Activated effector memory CD4-positive, alpha-beta T cell treated with Interleukin-2 at 50 U/mL for 16 hours (primary cell): ENCODE measurements around the gene ELAC2.

Experiments used
- DNase-seq: peaks from one replicate; pipeline ENCODE4 v3.0.0-alpha.2; 2020

ELAC2 gene

GRCh38 chr17:13014801-13015200 is 3.0 kb downstream of the ELAC2 start:
- DNase-seq, result no peak

- DNase-seq, result no peak
These were observed 6.9 kb downstream of the ELAC2 start for GRCh38 chr17:13010959-13011358.

GRCh38 chr17:13008461-13008860 is 9.4 kb downstream of the ELAC2 start:
- DNase-seq, result no peak

GRCh38 chr17:13005530-13005929 is 12.3 kb downstream of the ELAC2 start:
- DNase-seq, result no peak

GRCh38 chr17:13004336-13004735 is 13.5 kb downstream of the ELAC2 start:
- no peak for DNase-seq

GRCh38 chr17:13003927-13004326 is 13.9 kb downstream of the ELAC2 start:
- DNase-seq, result no peak

GRCh38 chr17:13003454-13003851 is 14.4 kb downstream of the ELAC2 start:
- DNase-seq, result no peak

GRCh38 chr17:13002761-13003453 is 14.9 kb downstream of the ELAC2 start:
- DNase-seq, result peak; percentile 7

GRCh38 chr17:13001991-13002615 is 15.7 kb downstream of the ELAC2 start:
- no peak for DNase-seq

GRCh38 chr17:13000561-13000960 is 17.3 kb downstream of the ELAC2 start:
- no peak for DNase-seq

- DNase-seq, result no peak
These were observed 19.0 kb downstream of the ELAC2 start for GRCh38 chr17:12998874-12999273.

GRCh38 chr17:12998461-12998860 is 19.4 kb downstream of the ELAC2 start:
- no peak for DNase-seq

- DNase-seq, result no peak
These were observed 20.9 kb downstream of the ELAC2 start for GRCh38 chr17:12996941-12997340.

- DNase-seq, result no peak
These were observed 21.5 kb downstream of the ELAC2 start for GRCh38 chr17:12996357-12996756.

- no peak for DNase-seq
These were observed 21.9 kb downstream of the ELAC2 start for GRCh38 chr17:12995896-12996295.

- DNase-seq, result no peak
These were observed 22.5 kb downstream of the ELAC2 start for GRCh38 chr17:12995106-12995895.

GRCh38 chr17:12994341-12995074 is 23.3 kb downstream of the ELAC2 start:
- no peak for DNase-seq

- no peak for DNase-seq
These were observed 24.2 kb downstream of the ELAC2 start for GRCh38 chr17:12993631-12994030.

- DNase-seq, result no peak
These were observed 25.2 kb downstream of the ELAC2 start for GRCh38 chr17:12992676-12993075.

GRCh38 chr17:12990926-12991325 is 26.9 kb downstream of the ELAC2 start:
- no peak for DNase-seq

- no peak for DNase-seq
These were observed 27.6 kb downstream of the ELAC2 start for GRCh38 chr17:12990041-12990808.

- DNase-seq, result no peak
These were observed 30.7 kb downstream of the ELAC2 start for GRCh38 chr17:12987120-12987519.
